HUES48 (cell line): ENCODE data around the gene TPSG1.

Experiments used
- H3K27ac ChIP-seq: one replicate; pipeline ENCODE4 v1.7.0; 2013; ENCODE audit warnings: low read depth, low read length, inconsistent platforms
- H3K27me3 ChIP-seq: 2 replicates; pipeline ENCODE4 v1.6.1; 2013; ENCODE audit warnings: mild to moderate bottlenecking, low read length; ENCODE audit not compliant: control insufficient read depth, insufficient read depth
- H3K36me3 ChIP-seq: 2 replicates; pipeline ENCODE4 v1.6.1; 2013; ENCODE audit warnings: low read length; ENCODE audit not compliant: control insufficient read depth, insufficient read depth
- H3K4me1 ChIP-seq: 2 replicates; pipeline ENCODE4 v1.6.1; 2013; ENCODE audit warnings: mild to moderate bottlenecking, low read length; ENCODE audit not compliant: control insufficient read depth, insufficient read depth
- H3K4me3 ChIP-seq: 2 replicates; pipeline ENCODE4 v1.5.1; 2013; ENCODE audit warnings: mild to moderate bottlenecking, low read depth, low read length
- H3K9ac ChIP-seq: 2 replicates; pipeline ENCODE4 v1.6.1; 2013; ENCODE audit warnings: mild to moderate bottlenecking, low read depth, low read length, moderate library complexity
- H3K9me3 ChIP-seq: 2 replicates; pipeline ENCODE4 v1.6.1; 2013; ENCODE audit warnings: low read length; ENCODE audit not compliant: control insufficient read depth, insufficient read depth

The TPSG1 gene

DNA sequence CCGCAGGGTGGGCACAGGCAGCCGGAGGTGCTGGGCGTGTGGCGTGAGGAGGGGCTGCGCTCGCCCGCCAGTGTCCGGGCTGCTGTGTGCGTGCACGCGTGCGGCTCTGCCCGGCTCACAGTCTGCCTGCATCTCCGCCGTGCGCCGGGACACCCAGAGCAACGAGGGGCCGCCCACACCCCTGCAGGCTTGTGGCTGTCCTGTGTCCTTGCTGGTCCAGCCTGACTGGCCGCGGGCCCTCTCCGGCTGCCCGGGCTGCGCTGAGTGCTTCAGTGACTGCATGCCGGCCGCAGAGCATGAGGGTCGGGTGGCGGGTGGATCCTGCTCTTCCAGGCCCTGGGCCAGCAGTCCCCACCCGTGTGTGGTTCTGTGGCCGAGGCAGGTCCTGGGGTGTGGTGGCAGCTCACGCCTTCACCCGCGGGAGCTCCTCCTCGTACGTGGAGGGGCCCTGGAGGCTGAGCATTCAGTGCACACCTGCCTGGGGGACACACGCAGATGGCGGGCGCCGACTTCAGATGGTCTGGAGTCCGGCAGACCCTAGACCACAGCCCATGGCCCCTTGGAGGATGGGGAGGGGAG lies 12.4 kb downstream of the TPSG1 start:
- Histone ChIP-seq H3K36me3 (peaks cover 40% of the 10 kb centered on the region), H3K4me1 (no peaks in the 10 kb centered on the region), H3K27me3 (no peaks in the 10 kb centered on the region), H3K9ac (no peak overlapping the region), H3K27ac (no peak overlapping the region), H3K9me3 (no peaks in the 10 kb centered on the region), H3K4me3 (no peak overlapping the region)

- H3K36me3 ChIP-seq, result peaks cover 31% of the 10 kb centered on the region
- no peak overlapping the region for H3K9ac ChIP-seq
- H3K27me3 ChIP-seq, result no peaks in the 10 kb centered on the region
- H3K27ac ChIP-seq, result no peak overlapping the region
- H3K4me3 ChIP-seq, result no peak overlapping the region
- no peaks in the 10 kb centered on the region for H3K9me3 ChIP-seq
- H3K4me1 ChIP-seq, result no peaks in the 10 kb centered on the region
Measured at GRCh38 chr16:1211451-1212268, 13.4 kb downstream of the TPSG1 start.

GRCh38 chr16:1210461-1210860 lies 14.6 kb downstream of the TPSG1 start:
- H3K4me1 ChIP-seq, result no peaks in the 10 kb centered on the region
- H3K9me3 ChIP-seq, result no peaks in the 10 kb centered on the region
- peaks cover 25% of the 10 kb centered on the region for H3K36me3 ChIP-seq
- H3K4me3 ChIP-seq, result no peak overlapping the region
- H3K27me3 ChIP-seq, result no peaks in the 10 kb centered on the region
- H3K27ac ChIP-seq, result no peak overlapping the region
- no peak overlapping the region for H3K9ac ChIP-seq

- no peaks in the 10 kb centered on the region for H3K9me3 ChIP-seq
- H3K36me3 ChIP-seq, result peaks cover 25% of the 10 kb centered on the region
- H3K9ac ChIP-seq, result no peak overlapping the region
- no peak overlapping the region for H3K27ac ChIP-seq
- no peaks in the 10 kb centered on the region for H3K4me1 ChIP-seq
- H3K4me3 ChIP-seq, result no peak overlapping the region
- H3K27me3 ChIP-seq, result no peaks in the 10 kb centered on the region
Measured at GRCh38 chr16:1209081-1209480, 16.0 kb downstream of the TPSG1 start.

- Histone ChIP-seq H3K9me3 (no peaks in the 10 kb centered on the region), H3K9ac (no peak overlapping the region), H3K27ac (no peak overlapping the region), H3K4me1 (no peaks in the 10 kb centered on the region), H3K27me3 (no peaks in the 10 kb centered on the region), H3K4me3 (no peak overlapping the region), H3K36me3 (peaks cover 25% of the 10 kb centered on the region)
Measured at GRCh38 chr16:1208239-1208830, 16.7 kb downstream of the TPSG1 start.

DNA sequence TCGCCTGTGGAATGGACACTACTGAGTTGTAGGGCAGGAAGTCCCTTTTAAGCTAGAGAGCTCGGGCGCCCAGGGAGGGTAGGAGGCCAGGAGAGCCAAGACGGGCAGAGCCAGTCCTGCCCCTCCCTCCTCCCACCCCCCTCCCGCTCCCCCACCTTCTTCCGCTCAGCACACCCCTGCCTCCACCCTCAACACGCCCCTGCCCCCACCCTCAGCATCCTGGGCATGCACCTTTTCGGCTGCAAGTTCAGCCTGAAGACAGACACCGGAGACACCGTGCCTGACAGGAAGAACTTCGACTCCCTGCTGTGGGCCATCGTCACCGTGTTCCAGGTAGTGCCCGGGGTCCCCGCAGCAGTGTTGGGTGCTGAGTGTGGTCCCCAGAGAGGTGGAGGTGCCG lies 18.3 kb downstream of the TPSG1 start:
- H3K4me3 ChIP-seq, result no peak overlapping the region
- H3K27ac ChIP-seq, result no peak overlapping the region
- no peaks in the 10 kb centered on the region for H3K4me1 ChIP-seq
- no peaks in the 10 kb centered on the region for H3K27me3 ChIP-seq
- H3K36me3 ChIP-seq, result peaks cover 31% of the 10 kb centered on the region
- no peaks in the 10 kb centered on the region for H3K9me3 ChIP-seq
- H3K9ac ChIP-seq, result no peak overlapping the region

DNA sequence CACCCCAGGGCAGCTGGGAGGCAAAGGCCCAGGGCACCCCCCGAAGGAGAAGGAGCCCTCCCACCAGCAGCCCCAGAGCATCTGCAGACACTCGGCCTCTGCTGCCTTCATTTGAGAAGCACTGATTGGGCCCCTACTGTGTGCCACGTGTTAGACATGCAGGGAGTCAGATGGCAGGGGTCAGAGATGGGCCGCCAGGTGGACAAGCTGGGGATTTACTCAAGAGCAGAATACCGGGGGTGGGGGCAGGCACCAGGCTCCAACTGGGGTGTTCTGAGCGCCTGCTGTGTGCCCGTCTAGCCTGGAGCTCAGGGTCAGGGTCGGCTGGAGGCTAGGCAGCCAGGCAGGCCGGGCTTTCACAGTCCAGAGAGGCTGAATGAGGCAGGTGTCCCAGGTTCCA lies 18.7 kb downstream of the TPSG1 start:
- H3K4me3 ChIP-seq, result no peak overlapping the region
- no peaks in the 10 kb centered on the region for H3K9me3 ChIP-seq
- no peak overlapping the region for H3K9ac ChIP-seq
- H3K27me3 ChIP-seq, result no peaks in the 10 kb centered on the region
- H3K36me3 ChIP-seq, result peaks cover 32% of the 10 kb centered on the region
- no peak overlapping the region for H3K27ac ChIP-seq
- no peaks in the 10 kb centered on the region for H3K4me1 ChIP-seq

GRCh38 chr16:1204933-1205332 lies 20.1 kb downstream of the TPSG1 start:
- Histone ChIP-seq H3K9me3 (no peaks in the 10 kb centered on the region), H3K4me3 (no peak overlapping the region), H3K27ac (no peak overlapping the region), H3K36me3 (peaks cover 32% of the 10 kb centered on the region), H3K27me3 (no peaks in the 10 kb centered on the region), H3K9ac (no peak overlapping the region), H3K4me1 (no peaks in the 10 kb centered on the region)

DNA sequence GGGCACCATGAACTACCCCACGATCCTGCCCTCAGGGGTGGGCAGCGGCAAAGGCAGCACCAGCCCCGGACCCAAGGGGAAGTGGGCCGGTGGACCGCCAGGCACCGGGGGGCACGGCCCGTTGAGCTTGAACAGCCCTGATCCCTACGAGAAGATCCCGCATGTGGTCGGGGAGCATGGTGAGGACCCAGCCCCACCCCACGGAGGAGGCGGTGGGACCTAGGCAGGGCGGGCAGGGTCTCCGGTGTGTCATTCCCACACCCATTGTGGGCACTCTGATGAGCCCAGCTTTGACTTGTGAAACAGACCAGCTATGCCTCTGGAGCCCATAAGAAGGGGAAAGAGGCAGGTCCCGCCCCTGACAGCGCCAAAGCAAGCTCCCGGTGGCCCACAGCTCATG lies 22.8 kb downstream of the TPSG1 start:
- H3K27ac ChIP-seq, result no peak overlapping the region
- H3K27me3 ChIP-seq, result no peaks in the 10 kb centered on the region
- no peak overlapping the region for H3K9ac ChIP-seq
- no peak overlapping the region for H3K4me3 ChIP-seq
- H3K4me1 ChIP-seq, result no peaks in the 10 kb centered on the region
- no peaks in the 10 kb centered on the region for H3K9me3 ChIP-seq
- H3K36me3 ChIP-seq, result peaks cover 18% of the 10 kb centered on the region

- H3K36me3 ChIP-seq, result peaks cover 18% of the 10 kb centered on the region
- H3K9ac ChIP-seq, result no peak overlapping the region
- H3K27ac ChIP-seq, result no peak overlapping the region
- H3K9me3 ChIP-seq, result no peaks in the 10 kb centered on the region
- H3K27me3 ChIP-seq, result no peaks in the 10 kb centered on the region
- no peaks in the 10 kb centered on the region for H3K4me1 ChIP-seq
- no peak overlapping the region for H3K4me3 ChIP-seq
Measured at GRCh38 chr16:1201444-1201843, 23.6 kb downstream of the TPSG1 start.

GRCh38 chr16:1200014-1200627 lies 24.9 kb downstream of the TPSG1 start:
- H3K27me3 ChIP-seq, result no peaks in the 10 kb centered on the region
- H3K4me1 ChIP-seq, result no peaks in the 10 kb centered on the region
- H3K4me3 ChIP-seq, result no peak overlapping the region
- H3K36me3 ChIP-seq, result peaks cover 18% of the 10 kb centered on the region
- H3K27ac ChIP-seq, result no peak overlapping the region
- no peak overlapping the region for H3K9ac ChIP-seq
- no peaks in the 10 kb centered on the region for H3K9me3 ChIP-seq
